NB4 (cell line): ENCODE measurements around the gene NDRG3.
A peak's percentile ranks its signal among the peaks of the same experiment; 100 is the strongest.

ENCODE experiments used
- DNase-seq: peaks from one replicate; pipeline ENCODE4 v3.0.0; 2010; ENCODE audit warnings: low read depth
- H3K4me3 ChIP-seq: one replicate; pipeline ENCODE4 v1.5.1; 2011; ENCODE audit warnings: mild to moderate bottlenecking, low read depth, low read length, moderate library complexity
- MAX ChIP-seq: IDR thresholded peaks from 2 replicates; pipeline ENCODE4 v1.6.1; 2011; ENCODE audit warnings: low read depth, low read length
- MYC ChIP-seq: IDR thresholded peaks from 2 replicates; pipeline ENCODE4 v1.6.1; 2011; ENCODE audit warnings: low read depth, low read length
- POLR2A ChIP-seq: IDR thresholded peaks from 2 replicates; pipeline ENCODE4 v1.6.1; 2011; ENCODE audit warnings: mild to moderate bottlenecking; ENCODE audit not compliant: insufficient read length; ENCODE audit errors: extremely low read depth
- TF ChIP-seq, protein P1 (sequence below): IDR thresholded peaks from one replicate; pipeline ENCODE4 v1.5.1; 2012; ENCODE audit warnings: low read depth, low read length

The NDRG3 gene

DNA sequence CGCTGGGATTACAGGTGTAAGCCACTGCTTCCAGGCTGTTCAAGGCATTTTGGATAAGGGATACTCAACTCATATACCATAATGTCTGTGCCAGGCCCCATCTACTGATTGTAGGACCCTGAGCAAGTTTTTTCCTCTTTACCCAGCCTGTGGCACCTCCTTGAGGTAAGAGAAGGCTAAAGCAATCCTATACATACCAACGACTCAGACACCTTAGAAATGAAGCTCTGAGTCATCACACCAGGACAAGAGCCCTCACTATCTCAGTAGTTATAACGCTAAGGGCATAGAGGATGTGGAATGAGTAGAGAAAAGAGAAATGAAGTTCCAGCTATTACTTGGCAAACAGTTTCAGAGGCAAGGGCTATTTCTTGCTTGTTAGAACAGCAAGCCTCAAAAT, 16.9 kb downstream of the NDRG3 start:
- peak; percentile 66 for DNase-seq

DNA sequence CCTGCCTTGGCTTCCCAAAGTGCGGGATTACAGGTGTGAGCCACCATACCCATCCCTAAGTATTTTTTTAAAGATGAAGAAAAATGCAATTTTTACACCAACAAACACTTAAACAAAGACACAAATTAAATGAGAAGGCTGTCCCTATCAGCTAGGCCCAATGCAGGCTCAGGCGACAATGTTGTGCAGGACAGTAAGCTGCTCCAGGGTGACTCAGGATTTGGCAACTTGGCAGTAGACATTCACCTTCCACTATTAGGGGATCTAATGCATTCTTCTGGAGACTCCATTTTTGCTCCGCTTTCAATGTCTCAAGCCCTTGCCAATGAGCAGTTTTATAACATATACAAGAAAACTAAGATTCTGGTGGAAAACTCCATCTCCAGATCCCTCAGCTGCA, 19.7 kb downstream of the NDRG3 start:
- no peak for DNase-seq
- no peak for TF ChIP-seq MAX
- TF ChIP-seq, protein P1, sequence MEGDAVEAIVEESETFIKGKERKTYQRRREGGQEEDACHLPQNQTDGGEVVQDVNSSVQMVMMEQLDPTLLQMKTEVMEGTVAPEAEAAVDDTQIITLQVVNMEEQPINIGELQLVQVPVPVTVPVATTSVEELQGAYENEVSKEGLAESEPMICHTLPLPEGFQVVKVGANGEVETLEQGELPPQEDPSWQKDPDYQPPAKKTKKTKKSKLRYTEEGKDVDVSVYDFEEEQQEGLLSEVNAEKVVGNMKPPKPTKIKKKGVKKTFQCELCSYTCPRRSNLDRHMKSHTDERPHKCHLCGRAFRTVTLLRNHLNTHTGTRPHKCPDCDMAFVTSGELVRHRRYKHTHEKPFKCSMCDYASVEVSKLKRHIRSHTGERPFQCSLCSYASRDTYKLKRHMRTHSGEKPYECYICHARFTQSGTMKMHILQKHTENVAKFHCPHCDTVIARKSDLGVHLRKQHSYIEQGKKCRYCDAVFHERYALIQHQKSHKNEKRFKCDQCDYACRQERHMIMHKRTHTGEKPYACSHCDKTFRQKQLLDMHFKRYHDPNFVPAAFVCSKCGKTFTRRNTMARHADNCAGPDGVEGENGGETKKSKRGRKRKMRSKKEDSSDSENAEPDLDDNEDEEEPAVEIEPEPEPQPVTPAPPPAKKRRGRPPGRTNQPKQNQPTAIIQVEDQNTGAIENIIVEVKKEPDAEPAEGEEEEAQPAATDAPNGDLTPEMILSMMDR = no peak
- no peak for TF ChIP-seq POLR2A
- TF ChIP-seq MYC = no peak
- H3K4me3 ChIP-seq = no peak overlapping the region

More for the DNA sequence above, 16.9 kb downstream of the NDRG3 start:
- TF ChIP-seq MAX (no peak), MYC (no peak)
- TF ChIP-seq, protein P1 = peak; percentile 39
- no peak overlapping the region for H3K4me3 ChIP-seq

GRCh38 chr20:36720510-36720909, 25.4 kb downstream of the NDRG3 start:
- no peak overlapping the region for H3K4me3 ChIP-seq
- no peak for TF ChIP-seq POLR2A
- TF ChIP-seq MAX = no peak
- no peak for TF ChIP-seq MYC
- TF ChIP-seq, protein P1 = no peak
- DNase-seq = no peak

DNA sequence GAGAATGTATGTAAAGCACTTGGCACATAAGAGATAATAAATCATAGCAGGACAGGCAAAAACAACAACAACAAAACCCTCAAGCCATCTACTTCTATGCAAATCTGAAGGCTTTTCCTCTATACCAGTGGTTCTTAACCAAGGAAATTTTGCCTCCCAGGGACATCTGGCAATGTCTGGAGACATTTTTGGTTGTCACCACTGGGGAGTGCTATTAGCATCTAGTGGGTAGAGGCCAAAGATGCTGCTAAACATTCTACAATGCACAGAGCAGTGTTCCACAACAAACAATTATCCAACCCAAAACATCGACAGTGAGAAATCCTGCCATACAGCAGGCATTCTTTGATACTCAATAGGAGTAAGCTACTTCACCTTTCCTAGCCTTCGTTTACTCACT, 28.2 kb downstream of the NDRG3 start:
- DNase-seq = peak; percentile 44
- no peak overlapping the region for H3K4me3 ChIP-seq
- TF ChIP-seq, protein P1 = peak; percentile 42
- TF ChIP-seq MYC = no peak

GRCh38 chr20:36717021-36717420, 28.9 kb downstream of the NDRG3 start:
- no peak overlapping the region for H3K4me3 ChIP-seq
- no peak for DNase-seq
- TF ChIP-seq MAX = no peak

- no peak for DNase-seq
- no peak for TF ChIP-seq MAX
- no peak for TF ChIP-seq POLR2A
- TF ChIP-seq MYC = no peak
- TF ChIP-seq, protein P1 = no peak
- H3K4me3 ChIP-seq = no peak overlapping the region
These were observed 33.1 kb downstream of the NDRG3 start for GRCh38 chr20:36712775-36713174.
